Measurements from ENCODE around the gene TIMM13. TPM values are rescaled to one million over a fixed set of nuclear protein-coding genes. Genes with fewer than 3 reads are reported as not detected.

The TIMM13 gene
- total and polyA plus RNA-seq, 2 donors (not counting 3 experiments of a cell fraction or from before 2014, with no cell fraction given), result 154 to 160 TPM

DNA sequence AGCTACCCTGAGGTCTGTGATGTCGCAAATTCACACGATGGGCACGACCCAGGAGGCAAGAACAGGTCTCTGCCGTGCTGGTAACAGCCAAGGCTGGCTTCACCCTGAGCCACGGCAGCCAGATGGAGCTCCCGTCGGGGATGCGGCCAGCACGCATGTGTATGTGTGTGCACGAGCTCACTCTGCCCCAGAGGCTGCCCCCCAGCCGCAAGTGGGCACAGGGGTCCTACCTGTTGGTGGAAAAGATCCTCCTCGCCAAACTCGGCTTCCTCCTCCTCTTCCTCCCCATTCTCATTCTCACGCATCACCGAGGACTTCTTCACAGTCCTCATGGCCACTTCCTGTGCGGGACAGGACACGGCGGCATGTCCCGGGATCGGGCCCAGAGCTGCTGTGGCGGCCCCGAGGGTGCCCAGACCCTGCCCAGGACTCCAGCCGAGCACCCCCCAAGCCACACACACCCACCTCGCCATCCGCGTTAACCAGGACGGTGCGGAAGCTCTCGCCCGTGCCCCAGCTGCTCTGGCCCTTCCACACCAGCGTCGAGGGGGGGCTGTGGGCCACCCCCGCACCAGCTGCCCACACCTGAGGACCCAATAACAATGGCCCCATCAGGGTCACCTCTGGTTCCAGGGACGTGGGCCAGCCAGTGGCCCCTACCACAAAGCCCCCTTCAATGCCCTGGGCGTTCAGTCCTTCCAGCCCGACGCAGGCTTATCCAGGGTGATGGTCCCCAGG lies 4.1 kb upstream of the TIMM13 start:
- no TSS peak for BruUV-seq (replicated peaks)
- intact Hi-C loops (cut with micrococcal nuclease) (no loop called here), dilution Hi-C loops (cut with MboI; ENCODE audit: extremely low pct_ligation_motif_present, low sequenced_read_pairs) (no loop called here)
- ChIA-PET CTCF (interaction anchor here (0.8 to 1.3 kb wide), 3 partner anchors 180 to 206 kb away, joined by 3 to 5 read pairs (median 4); no protein-coding TSS in a partner anchor), POLR2A (no interaction called here)
- H3K9ac ChIP-seq (replicated peaks; ENCODE audit: extremely low read depth, insufficient read depth, low read length), result no peak overlapping the region
- no peaks in the 10 kb centered on the region for H3K9me3 ChIP-seq (replicated peaks; ENCODE audit: control insufficient read depth, insufficient read depth, low read length)
- H3K27me3 ChIP-seq (ENCODE audit: control insufficient read depth in 2 of 2, insufficient read depth in 2 of 2, low read length in 2 of 2), result no peaks in the 10 kb centered on the region
- DNase-seq (ENCODE audit: low read depth, low spot score), result no peak
- H3K4me1 ChIP-seq (ENCODE audit: control insufficient read depth, extremely low read depth, insufficient read depth, low read length), result peaks cover 14% of the 10 kb centered on the region
- no peak overlapping the region for H2AFZ ChIP-seq (ENCODE audit: low read depth, low read length)
- no peak overlapping the region for H3K4me2 ChIP-seq (ENCODE audit: insufficient read depth, low read length)
- no peak for TF ChIP-seq JUN (IDR thresholded peaks at IDR 0.05; ENCODE audit: borderline replicate concordance, insufficient read depth, insufficient read length, low read depth)
- TF ChIP-seq, protein P1, sequence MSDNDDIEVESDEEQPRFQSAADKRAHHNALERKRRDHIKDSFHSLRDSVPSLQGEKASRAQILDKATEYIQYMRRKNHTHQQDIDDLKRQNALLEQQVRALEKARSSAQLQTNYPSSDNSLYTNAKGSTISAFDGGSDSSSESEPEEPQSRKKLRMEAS (IDR thresholded peaks at IDR 0.05; ENCODE audit: insufficient read depth, insufficient read length), result no peak
- no peak overlapping the region for H3K27ac ChIP-seq (ENCODE audit: insufficient read depth, low read depth, low read length)
- H3K36me3 ChIP-seq (ENCODE audit: control insufficient read depth in 2 of 2, extremely low read depth in 1 of 2, insufficient read depth in 2 of 2, low read length in 2 of 2), result peaks cover 0 to 28% of the 10 kb centered on the region in 2 experiments
- H3K9me1 ChIP-seq (replicated peaks; ENCODE audit: control insufficient read depth, extremely low read depth, insufficient read depth, low read length), result no peaks in the 10 kb centered on the region
- no peak overlapping the region for H3K4me3 ChIP-seq (replicated peaks in 1 of 3; ENCODE audit: insufficient read depth in 1 of 3, low read depth in 1 of 3, low read length in 3 of 3)
- H3K79me2 ChIP-seq (ENCODE audit: control insufficient read depth, insufficient read depth, low read length), result peaks cover 8% of the 10 kb centered on the region
- no peaks in the 10 kb centered on the region for H4K20me1 ChIP-seq (replicated peaks; ENCODE audit: control insufficient read depth, extremely low read depth, insufficient read depth, low read length)
- FAIRE-seq, result no peak

DNA sequence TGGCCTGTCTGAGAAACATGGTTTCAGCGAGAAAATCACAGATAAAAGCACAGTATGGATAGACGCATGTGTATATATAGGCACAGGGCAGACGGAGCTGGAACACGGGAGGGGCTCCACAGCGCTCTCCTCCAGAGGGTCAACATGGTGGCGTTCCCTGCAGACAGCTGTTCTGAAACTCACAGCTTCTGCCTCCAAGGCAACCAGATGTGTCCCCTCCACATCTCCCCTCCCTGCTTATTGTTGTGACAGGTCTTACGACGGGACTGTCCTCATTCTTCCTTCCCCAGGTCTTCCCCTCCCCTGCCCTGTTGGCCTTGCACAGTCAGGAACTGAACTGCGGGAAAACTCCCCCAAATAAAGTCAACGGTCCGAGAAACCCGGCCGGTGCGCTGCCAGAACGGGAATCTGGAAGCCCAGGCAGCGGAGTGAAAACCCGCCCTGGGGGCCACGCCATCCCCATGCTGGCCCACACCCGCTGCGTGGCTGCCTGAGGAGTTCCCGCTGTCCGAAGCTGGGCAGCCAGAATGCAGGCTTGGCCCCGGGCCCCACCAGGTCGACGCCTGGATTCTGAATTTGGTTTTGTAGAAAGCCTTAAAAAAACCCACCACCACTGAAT lies 2.6 kb upstream of the TIMM13 start:
- FAIRE-seq, result no peak
- Histone ChIP-seq H3K27ac (ENCODE audit: insufficient read depth, low read depth, low read length) (no peak overlapping the region), H3K9me1 (replicated peaks; ENCODE audit: control insufficient read depth, extremely low read depth, insufficient read depth, low read length) (no peaks in the 10 kb centered on the region), H2AFZ (ENCODE audit: low read depth, low read length) (no peak overlapping the region), H3K9ac (replicated peaks; ENCODE audit: extremely low read depth, insufficient read depth, low read length) (no peak overlapping the region), H3K9me3 (replicated peaks; ENCODE audit: control insufficient read depth, insufficient read depth, low read length) (no peaks in the 10 kb centered on the region), H3K36me3 (ENCODE audit: control insufficient read depth in 2 of 2, extremely low read depth in 1 of 2, insufficient read depth in 2 of 2, low read length in 2 of 2) (peaks cover 0 to 28% of the 10 kb centered on the region in 2 experiments), H3K4me1 (ENCODE audit: control insufficient read depth, extremely low read depth, insufficient read depth, low read length) (peaks cover 26% of the 10 kb centered on the region), H4K20me1 (replicated peaks; ENCODE audit: control insufficient read depth, extremely low read depth, insufficient read depth, low read length) (no peaks in the 10 kb centered on the region), H3K4me3 (replicated peaks in 1 of 3; ENCODE audit: insufficient read depth in 1 of 3, low read depth in 1 of 3, low read length in 3 of 3) (no peak overlapping the region), H3K27me3 (ENCODE audit: control insufficient read depth in 2 of 2, insufficient read depth in 2 of 2, low read length in 2 of 2) (no peaks in the 10 kb centered on the region), H3K79me2 (ENCODE audit: control insufficient read depth, insufficient read depth, low read length) (peaks cover 20% of the 10 kb centered on the region), H3K4me2 (ENCODE audit: insufficient read depth, low read length) (no peak overlapping the region)
- no TSS peak for BruUV-seq (replicated peaks)
- dilution Hi-C loops (cut with MboI; ENCODE audit: extremely low pct_ligation_motif_present, low sequenced_read_pairs) (no loop called here), intact Hi-C loops (cut with micrococcal nuclease) (no loop called here)
- DNase-seq (ENCODE audit: low read depth, low spot score), result no peak
- ChIA-PET POLR2A (interaction anchor here (0.9 kb wide), 1 partner anchor 46 kb away, joined by 3 read pairs; the partner anchor contains the start of gene GADD45B), CTCF (interaction anchor here (4.4 kb wide), 1 partner anchor 180 kb away, joined by 33 read pairs; no protein-coding TSS in a partner anchor)
- TF ChIP-seq POLR2AphosphoS5 (IDR thresholded peaks at IDR 0.05; ENCODE audit: insufficient read depth, low read depth, low read length), result no peak
- TF ChIP-seq, protein P1 (IDR thresholded peaks at IDR 0.05; ENCODE audit: insufficient read depth, insufficient read length), result no peak

Measured in endothelial cell of umbilical vein (primary cell).